ENCODE measurements around the gene XPNPEP1. TPM values are rescaled to one million over a fixed set of nuclear protein-coding genes. Genes with fewer than 3 reads are reported as not detected.

XPNPEP1 gene
- total and polyA plus RNA-seq, 7 experiments from 2014 or later = 15.7 to 100 (median 45.4) TPM

DNA sequence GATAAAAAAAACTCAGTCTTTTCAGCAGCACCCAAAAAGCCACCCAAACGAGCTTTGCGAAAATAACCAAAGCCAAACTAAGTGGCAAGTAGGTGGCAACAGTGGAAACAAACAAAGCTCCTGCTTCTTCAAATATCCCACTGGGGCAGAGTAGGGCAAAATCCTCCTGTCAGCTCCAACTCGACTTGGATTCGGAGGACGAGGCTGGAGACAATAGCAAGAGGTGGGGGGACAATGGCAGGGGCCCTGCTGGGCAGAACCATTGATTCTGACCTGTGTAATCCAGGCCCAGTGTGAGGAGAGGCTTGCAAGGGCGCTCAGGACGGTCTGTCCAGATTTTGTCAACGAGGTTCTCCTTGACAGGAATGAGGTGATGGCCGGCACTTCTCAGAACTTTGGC is 35.5 kb downstream of the XPNPEP1 start:
- H3K4me1 ChIP-seq (ENCODE audit: control insufficient read depth in 2 of 2, insufficient read depth in 2 of 2, low read length in 2 of 2) = peaks cover 0 to 2% of the 10 kb centered on the region in 2 donors
- H3K9me3 Mint-ChIP-seq = no peaks in the 10 kb centered on the region
- ATAC-seq = no peak

DNA sequence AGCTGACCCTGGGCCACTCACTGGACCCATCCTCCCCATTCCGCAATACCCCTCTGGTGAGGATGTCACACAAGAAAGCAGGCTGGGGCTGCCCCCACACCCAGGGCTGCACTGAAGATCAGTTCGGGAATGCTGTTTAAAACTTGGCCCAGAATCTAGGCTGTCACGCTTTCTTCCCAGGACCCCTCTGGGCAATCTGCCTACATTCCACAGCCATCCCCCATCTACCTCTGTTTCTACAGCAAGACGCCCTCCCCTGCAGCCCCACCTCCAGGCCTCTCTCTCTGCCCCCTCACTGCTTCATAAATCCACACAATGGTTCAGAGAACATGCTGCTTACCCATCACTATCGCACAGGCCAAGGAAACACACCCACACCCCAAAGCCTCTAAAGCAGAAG is 36.1 kb downstream of the XPNPEP1 start:
- H3K4me3 Mint-ChIP-seq = no peak overlapping the region
- Histone ChIP-seq H3K4me3 (ENCODE audit: low read length) (no peak overlapping the region), H3K4me1 (ENCODE audit: control insufficient read depth in 2 of 2, insufficient read depth in 2 of 2, low read length in 2 of 2) (no peaks in the 10 kb centered on the region), H3K36me3 (ENCODE audit: control insufficient read depth in 2 of 3, insufficient read depth in 3 of 3, low read length in 3 of 3) (peaks cover 0 to 61% (median 8%) of the 10 kb centered on the region in 3 experiments), H3K27me3 (ENCODE audit: control insufficient read depth in 2 of 2, insufficient read depth in 2 of 2, low read length in 2 of 2) (no peaks in the 10 kb centered on the region), H3K27ac (ENCODE audit: low read depth, low read length) (no peak overlapping the region), H3K9me3 (ENCODE audit: control insufficient read depth in 2 of 3, low read length in 3 of 3) (no peaks in the 10 kb centered on the region)
- no peaks in the 10 kb centered on the region for H3K9me3 Mint-ChIP-seq
- intact Hi-C loops (cut with micrococcal nuclease) = loop anchor here (10.0 kb wide), 3 partner anchors 118 to 418 kb away; partner anchors contain the start of genes ADD3 (in 1 of the 2) and SMNDC1 (in 1 of the 2)
- H3K27ac Mint-ChIP-seq = peak overlapping the region in 3 of 9 donors; percentile 58 to 81 (median 61)
- CTCF ChIA-PET = interaction anchor here (0.6 to 1.2 kb wide), 3 partner anchors 15 to 321 kb away, joined by 3 read pairs; no protein-coding TSS in a partner anchor
- POLR2A ChIA-PET = no interaction called here
- H3K27me3 Mint-ChIP-seq = no peaks in the 10 kb centered on the region
- peaks cover 7 to 43% (median 18%) of the 10 kb centered on the region in 5 donors for H3K36me3 Mint-ChIP-seq
- peaks cover 7 to 39% (median 12%) of the 10 kb centered on the region in 7 donors for H3K4me1 Mint-ChIP-seq
- ATAC-seq (no peak), DNase-seq (no peak)

More for the DNA sequence above, 35.5 kb downstream of the XPNPEP1 start:
- CTCF ChIA-PET = interaction anchor here (0.7 kb wide), 1 partner anchor 170 kb away, joined by 3 read pairs; no protein-coding TSS in a partner anchor
- peaks cover 7 to 41% (median 14%) of the 10 kb centered on the region in 5 donors for H3K36me3 Mint-ChIP-seq
- no peaks in the 10 kb centered on the region for H3K9me3 ChIP-seq (ENCODE audit: control insufficient read depth in 2 of 3, low read length in 3 of 3)
- peak overlapping the region in 1 of 9 donors; percentile 58 for H3K27ac Mint-ChIP-seq
- H3K27me3 Mint-ChIP-seq = no peaks in the 10 kb centered on the region
- no peak overlapping the region for H3K27ac ChIP-seq (ENCODE audit: low read depth, low read length)
- H3K4me3 ChIP-seq (ENCODE audit: low read length) = no peak overlapping the region
- H3K36me3 ChIP-seq (ENCODE audit: control insufficient read depth in 2 of 3, insufficient read depth in 3 of 3, low read length in 3 of 3) = peaks cover 0 to 58% (median 8%) of the 10 kb centered on the region in 3 experiments
- H3K27me3 ChIP-seq (ENCODE audit: control insufficient read depth in 2 of 2, insufficient read depth in 2 of 2, low read length in 2 of 2) = no peaks in the 10 kb centered on the region
- peaks cover 9 to 43% (median 16%) of the 10 kb centered on the region in 7 donors for H3K4me1 Mint-ChIP-seq
- no peak overlapping the region for H3K4me3 Mint-ChIP-seq
- DNase-seq = no peak
- intact Hi-C loops (cut with micrococcal nuclease) = loop anchor here (10.0 kb wide), 3 partner anchors 117 to 417 kb away; partner anchors contain the start of genes ADD3 (in 1 of the 2) and SMNDC1 (in 1 of the 2)
- POLR2A ChIA-PET = no interaction called here

DNA sequence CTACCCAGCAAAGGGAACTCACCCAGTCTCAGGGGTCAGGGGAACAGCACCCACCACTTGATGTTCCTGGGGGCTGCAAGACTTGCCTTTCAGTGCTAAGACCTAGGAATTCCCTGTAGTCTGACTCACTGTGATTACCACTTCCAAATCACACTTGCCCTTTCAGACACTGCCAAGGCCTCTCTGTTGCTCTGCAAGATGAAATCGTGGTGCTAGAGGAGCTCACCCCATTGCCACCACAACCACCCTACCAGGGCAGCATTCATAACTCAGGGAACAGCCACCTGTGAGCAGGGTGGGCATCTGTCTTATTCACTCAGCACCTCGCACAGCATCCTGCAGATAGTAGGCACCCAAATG is 36.5 kb downstream of the XPNPEP1 start:
- CTCF ChIA-PET = interaction anchor here (0.6 to 1.2 kb wide), 3 partner anchors 16 to 321 kb away, joined by 3 read pairs; no protein-coding TSS in a partner anchor
- DNase-seq (no peak), ATAC-seq (no peak)
- intact Hi-C loops (cut with micrococcal nuclease) = loop anchor here (10.0 kb wide), 3 partner anchors 118 to 418 kb away; partner anchors contain the start of genes ADD3 (in 1 of the 2) and SMNDC1 (in 1 of the 2)
- Histone ChIP-seq H3K27me3 (ENCODE audit: control insufficient read depth in 2 of 2, insufficient read depth in 2 of 2, low read length in 2 of 2) (no peaks in the 10 kb centered on the region), H3K9me3 (ENCODE audit: control insufficient read depth in 2 of 3, low read length in 3 of 3) (no peaks in the 10 kb centered on the region), H3K4me3 (ENCODE audit: low read length) (no peak overlapping the region), H3K27ac (ENCODE audit: low read depth, low read length) (no peak overlapping the region), H3K36me3 (ENCODE audit: control insufficient read depth in 2 of 3, insufficient read depth in 3 of 3, low read length in 3 of 3) (peaks cover 0 to 61% (median 8%) of the 10 kb centered on the region in 3 experiments), H3K4me1 (ENCODE audit: control insufficient read depth in 2 of 2, insufficient read depth in 2 of 2, low read length in 2 of 2) (no peaks in the 10 kb centered on the region)
- Mint-ChIP-seq H3K4me1 (peaks cover 5 to 34% (median 11%) of the 10 kb centered on the region in 7 donors), H3K9me3 (no peaks in the 10 kb centered on the region), H3K27me3 (no peaks in the 10 kb centered on the region), H3K27ac (peak overlapping the region in 1 of 9 donors; percentile 81), H3K4me3 (no peak overlapping the region), H3K36me3 (peaks cover 7 to 43% (median 18%) of the 10 kb centered on the region in 5 donors)
- POLR2A ChIA-PET = no interaction called here

DNA sequence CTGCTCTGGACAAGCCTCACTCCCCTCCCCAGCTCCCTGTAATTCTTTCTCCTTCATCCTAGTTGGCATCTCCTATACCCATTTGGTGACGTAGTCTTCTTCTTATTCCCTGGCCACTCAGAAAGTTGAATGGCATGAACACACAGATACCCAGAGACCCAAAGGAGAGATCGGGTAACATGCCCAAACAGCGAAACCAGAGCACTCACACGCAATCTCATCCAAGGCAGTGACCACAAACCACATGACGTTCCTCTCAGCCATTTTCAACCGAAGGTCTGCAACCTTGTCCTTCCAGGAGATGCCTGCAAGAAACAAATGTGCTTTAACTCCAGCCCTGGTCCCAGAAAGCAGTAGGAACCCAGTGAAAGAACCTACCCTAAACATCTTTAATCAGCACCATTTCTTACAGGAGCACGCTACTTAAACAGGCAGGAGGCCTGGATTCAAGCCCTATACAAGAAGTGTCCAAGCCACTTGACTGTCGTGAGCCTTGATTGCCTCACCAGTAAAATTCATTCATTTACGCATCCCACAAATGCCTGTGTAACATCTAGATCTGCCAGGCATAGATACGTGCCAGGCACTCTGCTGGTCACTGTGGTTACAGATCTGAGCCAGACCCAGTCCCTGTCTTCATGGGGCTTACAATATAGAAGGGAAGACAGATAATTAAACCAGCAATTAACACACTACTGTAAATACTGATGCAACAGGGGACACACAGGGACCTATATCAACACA is 37.1 kb downstream of the XPNPEP1 start:
- Histone ChIP-seq H3K4me1 (ENCODE audit: control insufficient read depth in 2 of 2, insufficient read depth in 2 of 2, low read length in 2 of 2) (no peaks in the 10 kb centered on the region), H3K27me3 (ENCODE audit: control insufficient read depth in 2 of 2, insufficient read depth in 2 of 2, low read length in 2 of 2) (no peaks in the 10 kb centered on the region), H3K36me3 (ENCODE audit: control insufficient read depth in 2 of 3, insufficient read depth in 3 of 3, low read length in 3 of 3) (peaks cover 0 to 62% (median 8%) of the 10 kb centered on the region in 3 experiments), H3K27ac (ENCODE audit: low read depth, low read length) (no peak overlapping the region), H3K9me3 (ENCODE audit: control insufficient read depth in 2 of 3, low read length in 3 of 3) (no peaks in the 10 kb centered on the region), H3K4me3 (ENCODE audit: low read length) (no peak overlapping the region)
- Mint-ChIP-seq H3K27ac (peak overlapping the region in 5 of 9 donors; percentile 20 to 81 (median 38)), H3K27me3 (no peaks in the 10 kb centered on the region), H3K4me3 (peak overlapping the region in 1 of 10 donors; percentile 41), H3K4me1 (peaks cover 5 to 34% (median 11%) of the 10 kb centered on the region in 7 donors), H3K9me3 (no peaks in the 10 kb centered on the region), H3K36me3 (peaks cover 7 to 39% (median 18%) of the 10 kb centered on the region in 5 donors)
- intact Hi-C loops (cut with micrococcal nuclease) = loop anchor here (10.0 kb wide), 3 partner anchors 119 to 419 kb away; partner anchors contain the start of genes ADD3 (in 1 of the 2) and SMNDC1 (in 1 of the 2)
- ATAC-seq (no peak), DNase-seq (no peak)
- ChIA-PET CTCF (interaction anchor here (0.6 to 1.2 kb wide), 2 partner anchors 54 to 322 kb away, joined by 3 read pairs; no protein-coding TSS in a partner anchor), POLR2A (no interaction called here)

DNA sequence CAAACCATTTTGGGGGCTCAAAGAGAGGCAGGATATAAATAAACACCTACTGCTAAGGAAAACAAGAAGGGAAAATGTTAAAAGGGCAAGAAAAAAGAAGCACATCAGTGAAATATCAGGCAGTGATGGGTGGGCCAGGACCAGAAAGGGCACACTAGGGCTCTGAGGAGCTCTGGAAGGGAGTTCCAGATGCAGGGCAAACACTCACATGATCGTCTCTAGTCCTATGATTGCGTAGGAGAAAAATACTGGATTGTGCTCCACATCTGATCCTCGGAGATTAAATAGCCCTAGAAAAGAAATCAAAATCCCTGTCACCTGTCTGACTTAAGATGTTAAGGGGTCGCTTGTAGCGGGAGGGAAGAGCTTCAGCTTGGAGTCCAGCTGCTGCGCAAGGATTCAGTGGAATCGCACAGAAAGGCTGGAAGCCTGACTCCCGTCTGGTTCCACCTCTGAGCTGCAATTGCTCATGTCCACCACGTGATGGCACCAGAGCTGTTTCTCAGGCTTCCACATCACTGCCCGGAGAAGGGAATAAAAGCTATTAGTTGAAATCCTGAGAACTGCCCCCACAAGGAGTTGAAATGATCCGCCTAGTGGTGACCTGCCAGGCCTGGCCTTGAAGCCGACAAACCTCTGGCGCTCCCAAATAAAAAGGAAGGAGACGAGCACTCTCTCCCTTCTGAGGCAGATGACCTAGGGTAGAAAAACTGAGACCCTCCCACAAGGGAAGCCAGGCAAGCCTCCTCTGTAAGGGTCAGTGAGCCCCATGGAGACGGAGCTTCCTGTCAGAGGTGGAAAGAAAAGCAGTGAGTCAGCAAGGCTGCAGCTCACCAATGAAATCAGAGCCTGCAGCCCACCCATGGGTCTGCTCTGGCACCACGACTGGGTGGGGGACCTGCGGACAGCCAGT is 39.2 kb downstream of the XPNPEP1 start:
- CTCF ChIA-PET = interaction anchor here (0.6 to 1.9 kb wide), 35 partner anchors 8 to 661 kb away, joined by 3 to 10 read pairs (median 4); no protein-coding TSS in a partner anchor
- Mint-ChIP-seq H3K4me3 (no peak overlapping the region), H3K36me3 (peaks cover 11 to 40% (median 15%) of the 10 kb centered on the region in 5 donors), H3K27me3 (no peaks in the 10 kb centered on the region), H3K27ac (peak overlapping the region in 3 of 9 donors; percentile 9 to 25 (median 22)), H3K4me1 (peaks cover 5 to 19% (median 9%) of the 10 kb centered on the region in 7 donors), H3K9me3 (no peaks in the 10 kb centered on the region)
- POLR2A ChIA-PET = interaction anchor here (0.5 to 1.4 kb wide), 6 partner anchors 28 to 687 kb away, joined by 3 read pairs; no protein-coding TSS in a partner anchor
- peak; percentile 33 to 66 (median 51) for DNase-seq
- peaks cover 5 to 66% (median 8%) of the 10 kb centered on the region in 3 experiments for H3K36me3 ChIP-seq (ENCODE audit: control insufficient read depth in 2 of 3, insufficient read depth in 3 of 3, low read length in 3 of 3)
- no peaks in the 10 kb centered on the region for H3K9me3 ChIP-seq (ENCODE audit: control insufficient read depth in 2 of 3, low read length in 3 of 3)
- no peak overlapping the region for H3K27ac ChIP-seq (ENCODE audit: low read depth, low read length)
- H3K4me3 ChIP-seq (ENCODE audit: low read length) = no peak overlapping the region
- intact Hi-C loops (cut with micrococcal nuclease) = loop anchor here (1.0 to 10.0 kb wide), 17 partner anchors 19 to 663 kb away; partner anchors contain the start of genes ADD3 (in 2 of the 2), XPNPEP1 (in 2 of the 2) and SMNDC1 (in 1 of the 2)
- H3K27me3 ChIP-seq (ENCODE audit: control insufficient read depth in 2 of 2, insufficient read depth in 2 of 2, low read length in 2 of 2) = no peaks in the 10 kb centered on the region
- peak; percentile 88 for ATAC-seq
- H3K4me1 ChIP-seq (ENCODE audit: control insufficient read depth in 2 of 2, insufficient read depth in 2 of 2, low read length in 2 of 2) = no peaks in the 10 kb centered on the region

Data from naive thymus-derived CD4-positive, alpha-beta T cell (primary cell).